ENCODE data around the gene INPP5A. TPM values are rescaled to one million over a fixed set of nuclear protein-coding genes. Genes with fewer than 3 reads are reported as not detected.
A peak's percentile ranks its signal among the peaks of the same experiment; 100 is the strongest.

Gene INPP5A
- total and polyA plus RNA-seq, 5 donors from 2014 or later = 0.66 to 21.3 (median 1.0) TPM

- no peaks in the 10 kb centered on the region for H3K27me3 Mint-ChIP-seq
- DNase-seq = no peak
- Histone ChIP-seq H3K27me3 (ENCODE audit: control insufficient read depth, insufficient read depth, low read length) (no peaks in the 10 kb centered on the region), H3K27ac (ENCODE audit: insufficient read depth, low read length, poor library complexity, severe bottlenecking) (no peak overlapping the region), H3K36me3 (ENCODE audit: control insufficient read depth, insufficient read depth, low read length) (peaks cover 8% of the 10 kb centered on the region), H3K4me3 (ENCODE audit: low read depth, low read length) (no peak overlapping the region), H3K4me1 (ENCODE audit: control insufficient read depth, insufficient read depth, low read length, poor library complexity, severe bottlenecking) (no peaks in the 10 kb centered on the region), H3K9me3 (ENCODE audit: control insufficient read depth in 2 of 2, low read length in 2 of 2) (no peaks in the 10 kb centered on the region)
- peaks cover 13% of the 10 kb centered on the region for H3K36me3 Mint-ChIP-seq
- H3K4me3 Mint-ChIP-seq = no peak overlapping the region
- H3K27ac Mint-ChIP-seq = no peak overlapping the region
- no peaks in the 10 kb centered on the region for H3K9me3 Mint-ChIP-seq
- peaks cover 0 to 2% (median 0%) of the 10 kb centered on the region in 4 donors for H3K4me1 Mint-ChIP-seq
- no peak for ATAC-seq (ENCODE audit: low read depth in 2 of 2)
Observed at GRCh38 chr10:132749371-132749795, 211.8 kb downstream of the INPP5A start.

GRCh38 chr10:132750936-132751335, 213.3 kb downstream of the INPP5A start:
- Mint-ChIP-seq H3K36me3 (peaks cover 26% of the 10 kb centered on the region), H3K9me3 (peaks cover 0 to 4% (median 0%) of the 10 kb centered on the region in 7 donors), H3K27ac (no peak overlapping the region), H3K4me1 (peaks cover 0 to 3% (median 0%) of the 10 kb centered on the region in 4 donors), H3K27me3 (no peaks in the 10 kb centered on the region), H3K4me3 (no peak overlapping the region)
- Histone ChIP-seq H3K27ac (ENCODE audit: insufficient read depth, low read length, poor library complexity, severe bottlenecking) (no peak overlapping the region), H3K4me1 (ENCODE audit: control insufficient read depth, insufficient read depth, low read length, poor library complexity, severe bottlenecking) (no peaks in the 10 kb centered on the region), H3K4me3 (ENCODE audit: low read depth, low read length) (no peak overlapping the region), H3K27me3 (ENCODE audit: control insufficient read depth, insufficient read depth, low read length) (no peaks in the 10 kb centered on the region), H3K9me3 (ENCODE audit: control insufficient read depth in 2 of 2, low read length in 2 of 2) (no peaks in the 10 kb centered on the region), H3K36me3 (ENCODE audit: control insufficient read depth, insufficient read depth, low read length) (peaks cover 8% of the 10 kb centered on the region)
- no peak for ATAC-seq (ENCODE audit: low read depth in 2 of 2)
- DNase-seq = no peak

GRCh38 chr10:132752378-132752777, 214.8 kb downstream of the INPP5A start:
- Histone ChIP-seq H3K27me3 (ENCODE audit: control insufficient read depth, insufficient read depth, low read length) (no peaks in the 10 kb centered on the region), H3K27ac (ENCODE audit: insufficient read depth, low read length, poor library complexity, severe bottlenecking) (no peak overlapping the region), H3K36me3 (ENCODE audit: control insufficient read depth, insufficient read depth, low read length) (peaks cover 12% of the 10 kb centered on the region), H3K4me3 (ENCODE audit: low read depth, low read length) (no peak overlapping the region), H3K4me1 (ENCODE audit: control insufficient read depth, insufficient read depth, low read length, poor library complexity, severe bottlenecking) (no peaks in the 10 kb centered on the region), H3K9me3 (ENCODE audit: control insufficient read depth in 2 of 2, low read length in 2 of 2) (peaks cover 0 to 4% of the 10 kb centered on the region in 2 experiments)
- H3K4me3 Mint-ChIP-seq = no peak overlapping the region
- H3K27me3 Mint-ChIP-seq = no peaks in the 10 kb centered on the region
- H3K9me3 Mint-ChIP-seq = peaks cover 0 to 4% (median 0%) of the 10 kb centered on the region in 7 donors
- ATAC-seq (ENCODE audit: low read depth in 2 of 2) (no peak), DNase-seq (no peak)
- peaks cover 37% of the 10 kb centered on the region for H3K36me3 Mint-ChIP-seq
- H3K4me1 Mint-ChIP-seq = peaks cover 0 to 3% (median 0%) of the 10 kb centered on the region in 4 donors
- no peak overlapping the region for H3K27ac Mint-ChIP-seq

GRCh38 chr10:132752961-132753360, 215.4 kb downstream of the INPP5A start:
- peaks cover 38% of the 10 kb centered on the region for H3K36me3 Mint-ChIP-seq
- no peak for ATAC-seq (ENCODE audit: low read depth in 2 of 2)
- peaks cover 12% of the 10 kb centered on the region for H3K36me3 ChIP-seq (ENCODE audit: control insufficient read depth, insufficient read depth, low read length)

GRCh38 chr10:132753596-132753995, 216.0 kb downstream of the INPP5A start:
- peaks cover 0 to 3% (median 0%) of the 10 kb centered on the region in 4 donors for H3K4me1 Mint-ChIP-seq
- no peaks in the 10 kb centered on the region for H3K27me3 Mint-ChIP-seq
- no peak overlapping the region for H3K27ac ChIP-seq (ENCODE audit: insufficient read depth, low read length, poor library complexity, severe bottlenecking)
- H3K9me3 Mint-ChIP-seq = peaks cover 0 to 4% (median 0%) of the 10 kb centered on the region in 7 donors
- no peak for ATAC-seq (ENCODE audit: low read depth in 2 of 2)
- peaks cover 0 to 4% of the 10 kb centered on the region in 2 experiments for H3K9me3 ChIP-seq (ENCODE audit: control insufficient read depth in 2 of 2, low read length in 2 of 2)
- peaks cover 38% of the 10 kb centered on the region for H3K36me3 Mint-ChIP-seq
- H3K4me3 ChIP-seq (ENCODE audit: low read depth, low read length) = no peak overlapping the region
- no peak overlapping the region for H3K27ac Mint-ChIP-seq
- H3K4me1 ChIP-seq (ENCODE audit: control insufficient read depth, insufficient read depth, low read length, poor library complexity, severe bottlenecking) = no peaks in the 10 kb centered on the region
- no peak for DNase-seq
- H3K36me3 ChIP-seq (ENCODE audit: control insufficient read depth, insufficient read depth, low read length) = peaks cover 14% of the 10 kb centered on the region
- no peak overlapping the region for H3K4me3 Mint-ChIP-seq
- no peaks in the 10 kb centered on the region for H3K27me3 ChIP-seq (ENCODE audit: control insufficient read depth, insufficient read depth, low read length)

More at GRCh38 chr10:132752961-132753360, 215.4 kb downstream of the INPP5A start:
- Histone ChIP-seq H3K4me1 (ENCODE audit: control insufficient read depth, insufficient read depth, low read length, poor library complexity, severe bottlenecking) (no peaks in the 10 kb centered on the region), H3K27ac (ENCODE audit: insufficient read depth, low read length, poor library complexity, severe bottlenecking) (no peak overlapping the region), H3K9me3 (ENCODE audit: control insufficient read depth in 2 of 2, low read length in 2 of 2) (peaks cover 0 to 4% of the 10 kb centered on the region in 2 experiments), H3K4me3 (ENCODE audit: low read depth, low read length) (no peak overlapping the region), H3K27me3 (ENCODE audit: control insufficient read depth, insufficient read depth, low read length) (no peaks in the 10 kb centered on the region)
- no peak for DNase-seq
- no peaks in the 10 kb centered on the region for H3K27me3 Mint-ChIP-seq
- H3K9me3 Mint-ChIP-seq = peaks cover 0 to 4% (median 0%) of the 10 kb centered on the region in 7 donors
- H3K4me3 Mint-ChIP-seq = no peak overlapping the region
- no peak overlapping the region for H3K27ac Mint-ChIP-seq
- peaks cover 0 to 3% (median 0%) of the 10 kb centered on the region in 4 donors for H3K4me1 Mint-ChIP-seq

- Histone ChIP-seq H3K4me3 (ENCODE audit: low read depth, low read length) (no peak overlapping the region), H3K36me3 (ENCODE audit: control insufficient read depth, insufficient read depth, low read length) (peaks cover 14% of the 10 kb centered on the region), H3K27ac (ENCODE audit: insufficient read depth, low read length, poor library complexity, severe bottlenecking) (no peak overlapping the region), H3K27me3 (ENCODE audit: control insufficient read depth, insufficient read depth, low read length) (no peaks in the 10 kb centered on the region), H3K9me3 (ENCODE audit: control insufficient read depth in 2 of 2, low read length in 2 of 2) (peaks cover 0 to 4% of the 10 kb centered on the region in 2 experiments), H3K4me1 (ENCODE audit: control insufficient read depth, insufficient read depth, low read length, poor library complexity, severe bottlenecking) (no peaks in the 10 kb centered on the region)
- Mint-ChIP-seq H3K4me3 (no peak overlapping the region), H3K4me1 (peaks cover 0 to 3% (median 0%) of the 10 kb centered on the region in 4 donors), H3K27me3 (no peaks in the 10 kb centered on the region), H3K27ac (no peak overlapping the region), H3K9me3 (peaks cover 0 to 4% (median 0%) of the 10 kb centered on the region in 7 donors), H3K36me3 (peaks cover 38% of the 10 kb centered on the region)
- ATAC-seq (ENCODE audit: low read depth in 2 of 2) (no peak), DNase-seq (no peak)
Observed at GRCh38 chr10:132754071-132754470, 216.5 kb downstream of the INPP5A start.

GRCh38 chr10:132755166-132755711, 217.7 kb downstream of the INPP5A start:
- H3K36me3 Mint-ChIP-seq = peaks cover 34% of the 10 kb centered on the region

GRCh38 chr10:132756591-132756990, 219.0 kb downstream of the INPP5A start:
- DNase-seq = no peak
- Mint-ChIP-seq H3K27ac (no peak overlapping the region), H3K36me3 (peaks cover 32% of the 10 kb centered on the region), H3K4me1 (peaks cover 0 to 3% (median 0%) of the 10 kb centered on the region in 4 donors), H3K27me3 (no peaks in the 10 kb centered on the region), H3K9me3 (peaks cover 0 to 4% (median 0%) of the 10 kb centered on the region in 7 donors), H3K4me3 (no peak overlapping the region)
- Histone ChIP-seq H3K27me3 (ENCODE audit: control insufficient read depth, insufficient read depth, low read length) (no peaks in the 10 kb centered on the region), H3K4me1 (ENCODE audit: control insufficient read depth, insufficient read depth, low read length, poor library complexity, severe bottlenecking) (no peaks in the 10 kb centered on the region), H3K27ac (ENCODE audit: insufficient read depth, low read length, poor library complexity, severe bottlenecking) (no peak overlapping the region), H3K4me3 (ENCODE audit: low read depth, low read length) (no peak overlapping the region), H3K9me3 (ENCODE audit: control insufficient read depth in 2 of 2, low read length in 2 of 2) (peaks cover 0 to 4% of the 10 kb centered on the region in 2 experiments), H3K36me3 (ENCODE audit: control insufficient read depth, insufficient read depth, low read length) (peaks cover 11% of the 10 kb centered on the region)
- ATAC-seq (ENCODE audit: low read depth in 2 of 2) = no peak

More at GRCh38 chr10:132755166-132755711, 217.7 kb downstream of the INPP5A start:
- Mint-ChIP-seq H3K27ac (peak overlapping the region in 1 of 3 donors; percentile 38), H3K4me3 (peak overlapping the region in 1 of 4 donors; percentile 27), H3K9me3 (peaks cover 0 to 4% (median 0%) of the 10 kb centered on the region in 7 donors), H3K27me3 (no peaks in the 10 kb centered on the region), H3K4me1 (peaks cover 0 to 3% (median 0%) of the 10 kb centered on the region in 4 donors)
- H3K9me3 ChIP-seq (ENCODE audit: control insufficient read depth in 2 of 2, low read length in 2 of 2) = peaks cover 0 to 4% of the 10 kb centered on the region in 2 experiments
- H3K4me3 ChIP-seq (ENCODE audit: low read depth, low read length) = no peak overlapping the region
- ATAC-seq (ENCODE audit: low read depth in 2 of 2) (no peak), DNase-seq (no peak)
- H3K27ac ChIP-seq (ENCODE audit: insufficient read depth, low read length, poor library complexity, severe bottlenecking) = no peak overlapping the region
- H3K36me3 ChIP-seq (ENCODE audit: control insufficient read depth, insufficient read depth, low read length) = peaks cover 11% of the 10 kb centered on the region
- H3K27me3 ChIP-seq (ENCODE audit: control insufficient read depth, insufficient read depth, low read length) = no peaks in the 10 kb centered on the region
- no peaks in the 10 kb centered on the region for H3K4me1 ChIP-seq (ENCODE audit: control insufficient read depth, insufficient read depth, low read length, poor library complexity, severe bottlenecking)

Data from CD4-positive, CD25-positive, alpha-beta regulatory T cell (primary cell).